GM18873 (cell line): ENCODE results near the gene SHC3.

Source experiments
- ATAC-seq: cut with Tn5 transposase; IDR thresholded peaks from one replicate; pipeline ENCODE4 v1.9.1; 2021; ENCODE audit warnings: mild to moderate bottlenecking, moderate library complexity, moderate number of reproducible peaks; ENCODE audit not compliant: unreplicated experiment, low FRiP score

The SHC3 gene

GRCh38 chr9:89036383-89036782 is 142.2 kb downstream of the SHC3 start:
- no peak for ATAC-seq

- ATAC-seq, result no peak
Observed at GRCh38 chr9:89032661-89033060, 146.0 kb downstream of the SHC3 start.

- ATAC-seq, result no peak
Observed at GRCh38 chr9:89032173-89032572, 146.4 kb downstream of the SHC3 start.

GRCh38 chr9:89029788-89030187 is 148.8 kb downstream of the SHC3 start:
- no peak for ATAC-seq

- no peak for ATAC-seq
Observed at GRCh38 chr9:89026876-89027275, 151.7 kb downstream of the SHC3 start.

GRCh38 chr9:89025553-89025952 is 153.1 kb downstream of the SHC3 start:
- ATAC-seq, result no peak

- ATAC-seq, result no peak
Observed at GRCh38 chr9:89024727-89025126, 153.9 kb downstream of the SHC3 start.

- no peak for ATAC-seq
Observed at GRCh38 chr9:89023740-89024139, 154.9 kb downstream of the SHC3 start.

GRCh38 chr9:89022902-89023301 is 155.7 kb downstream of the SHC3 start:
- no peak for ATAC-seq

GRCh38 chr9:89022001-89022759 is 156.4 kb downstream of the SHC3 start:
- ATAC-seq, result no peak

GRCh38 chr9:89021154-89021803 is 157.3 kb downstream of the SHC3 start:
- ATAC-seq, result no peak

GRCh38 chr9:89020754-89021153 is 157.9 kb downstream of the SHC3 start:
- no peak for ATAC-seq

GRCh38 chr9:89015336-89015735 is 163.3 kb downstream of the SHC3 start:
- no peak for ATAC-seq

- ATAC-seq, result no peak
Observed at GRCh38 chr9:89014153-89014552, 164.5 kb downstream of the SHC3 start.

GRCh38 chr9:89013660-89014059 is 165.0 kb downstream of the SHC3 start:
- no peak for ATAC-seq

GRCh38 chr9:89012294-89013042 is 166.2 kb downstream of the SHC3 start:
- no peak for ATAC-seq

- ATAC-seq, result no peak
Observed at GRCh38 chr9:89011683-89012082, 166.9 kb downstream of the SHC3 start.

GRCh38 chr9:89010526-89011111 is 168.0 kb downstream of the SHC3 start:
- no peak for ATAC-seq

GRCh38 chr9:89010056-89010455 is 168.6 kb downstream of the SHC3 start:
- ATAC-seq, result no peak

GRCh38 chr9:89009546-89009840 is 169.1 kb downstream of the SHC3 start:
- ATAC-seq, result no peak
